Measurements from ENCODE around the gene MFSD1.

- TF ChIP-seq POLR2A (IDR thresholded peaks at IDR 0.05) (no peak), CTCF (IDR thresholded peaks at IDR 0.05) (no peak), POLR2AphosphoS5 (IDR thresholded peaks at IDR 0.05) (no peak), EP300 (IDR thresholded peaks at IDR 0.05; ENCODE audit: low read depth) (no peak)
Measured at GRCh38 chr3:158841387-158841786, 39.5 kb downstream of the MFSD1 start.

Measured in transverse colon (tissue), 4 donors.